Measurements from ENCODE around the gene PTPRN2. TPM values are rescaled to one million over a fixed set of nuclear protein-coding genes. Genes with fewer than 3 reads are reported as not detected.

Gene PTPRN2
- total and polyA plus RNA-seq, 3 experiments from 2014 or later: 0.33 to 1.2 (median 0.42) TPM

- no peak overlapping the region for H3K4me3 ChIP-seq (ENCODE audit: low read length)
- H3K4me3 Mint-ChIP-seq: no peak overlapping the region
- H3K36me3 ChIP-seq (ENCODE audit: insufficient read depth, low read length): no peaks in the 10 kb centered on the region
- no peak overlapping the region for H3K27ac Mint-ChIP-seq
- no peaks in the 10 kb centered on the region for H3K4me1 ChIP-seq (ENCODE audit: insufficient read depth, low read length)
- H3K27me3 Mint-ChIP-seq: peaks cover 4 to 10% of the 10 kb centered on the region in 2 donors
- H3K4me1 Mint-ChIP-seq: no peaks in the 10 kb centered on the region
- no peaks in the 10 kb centered on the region for H3K27me3 ChIP-seq (ENCODE audit: insufficient read depth, low read length, poor library complexity, severe bottlenecking)
- no peak overlapping the region for H3K27ac ChIP-seq (ENCODE audit: low read depth, low read length)
- no peak for DNase-seq
- no peaks in the 10 kb centered on the region for H3K36me3 Mint-ChIP-seq
- CTCF ChIA-PET: no interaction called here
- POLR2A ChIA-PET: no interaction called here
- H3K9me3 Mint-ChIP-seq: peaks cover 0 to 7% (median 0%) of the 10 kb centered on the region in 5 donors
- H3K9me3 ChIP-seq (ENCODE audit: low read length): no peaks in the 10 kb centered on the region
Observed at GRCh38 chr7:158101821-158102450, 485.7 kb downstream of the PTPRN2 start.

- Mint-ChIP-seq H3K9me3 (peaks cover 0 to 7% (median 0%) of the 10 kb centered on the region in 5 donors), H3K36me3 (no peaks in the 10 kb centered on the region), H3K4me1 (no peaks in the 10 kb centered on the region), H3K27ac (no peak overlapping the region), H3K4me3 (no peak overlapping the region), H3K27me3 (peaks cover 4 to 10% of the 10 kb centered on the region in 2 donors)
- Histone ChIP-seq H3K27ac (ENCODE audit: low read depth, low read length) (no peak overlapping the region), H3K4me3 (ENCODE audit: low read length) (no peak overlapping the region), H3K36me3 (ENCODE audit: insufficient read depth, low read length) (no peaks in the 10 kb centered on the region), H3K9me3 (ENCODE audit: low read length) (no peaks in the 10 kb centered on the region), H3K4me1 (ENCODE audit: insufficient read depth, low read length) (no peaks in the 10 kb centered on the region), H3K27me3 (ENCODE audit: insufficient read depth, low read length, poor library complexity, severe bottlenecking) (no peaks in the 10 kb centered on the region)
- POLR2A ChIA-PET: no interaction called here
- no peak for DNase-seq
- CTCF ChIA-PET: no interaction called here
Observed at GRCh38 chr7:158098125-158099030, 489.2 kb downstream of the PTPRN2 start.

- H3K27ac ChIP-seq (ENCODE audit: low read depth, low read length): no peak overlapping the region
- Mint-ChIP-seq H3K27ac (no peak overlapping the region), H3K27me3 (peaks cover 4 to 10% of the 10 kb centered on the region in 2 donors), H3K36me3 (no peaks in the 10 kb centered on the region), H3K9me3 (peaks cover 0 to 7% (median 0%) of the 10 kb centered on the region in 5 donors), H3K4me1 (no peaks in the 10 kb centered on the region), H3K4me3 (no peak overlapping the region)
- H3K4me1 ChIP-seq (ENCODE audit: insufficient read depth, low read length): no peaks in the 10 kb centered on the region
- no peaks in the 10 kb centered on the region for H3K36me3 ChIP-seq (ENCODE audit: insufficient read depth, low read length)
- no peaks in the 10 kb centered on the region for H3K27me3 ChIP-seq (ENCODE audit: insufficient read depth, low read length, poor library complexity, severe bottlenecking)
- H3K4me3 ChIP-seq (ENCODE audit: low read length): no peak overlapping the region
- no peak for DNase-seq
- H3K9me3 ChIP-seq (ENCODE audit: low read length): no peaks in the 10 kb centered on the region
- POLR2A ChIA-PET: no interaction called here
- CTCF ChIA-PET: no interaction called here
Observed at GRCh38 chr7:158097453-158098124, 490.0 kb downstream of the PTPRN2 start.

- Mint-ChIP-seq H3K36me3 (no peaks in the 10 kb centered on the region), H3K27me3 (peaks cover 1 to 10% of the 10 kb centered on the region in 2 donors), H3K4me1 (no peaks in the 10 kb centered on the region), H3K4me3 (no peak overlapping the region), H3K27ac (no peak overlapping the region), H3K9me3 (peaks cover 0 to 7% (median 0%) of the 10 kb centered on the region in 5 donors)
- Histone ChIP-seq H3K9me3 (ENCODE audit: low read length) (no peaks in the 10 kb centered on the region), H3K36me3 (ENCODE audit: insufficient read depth, low read length) (no peaks in the 10 kb centered on the region), H3K4me1 (ENCODE audit: insufficient read depth, low read length) (no peaks in the 10 kb centered on the region), H3K27ac (ENCODE audit: low read depth, low read length) (no peak overlapping the region), H3K27me3 (ENCODE audit: insufficient read depth, low read length, poor library complexity, severe bottlenecking) (no peaks in the 10 kb centered on the region), H3K4me3 (ENCODE audit: low read length) (no peak overlapping the region)
- POLR2A ChIA-PET: no interaction called here
- no peak for DNase-seq
- CTCF ChIA-PET: no interaction called here
Observed at GRCh38 chr7:158097106-158097452, 490.5 kb downstream of the PTPRN2 start.

- no peak overlapping the region for H3K4me3 Mint-ChIP-seq
- no peaks in the 10 kb centered on the region for H3K36me3 Mint-ChIP-seq
- peaks cover 1 to 10% of the 10 kb centered on the region in 2 donors for H3K27me3 Mint-ChIP-seq
- Histone ChIP-seq H3K36me3 (ENCODE audit: insufficient read depth, low read length) (no peaks in the 10 kb centered on the region), H3K4me3 (ENCODE audit: low read length) (no peak overlapping the region), H3K27me3 (ENCODE audit: insufficient read depth, low read length, poor library complexity, severe bottlenecking) (no peaks in the 10 kb centered on the region), H3K9me3 (ENCODE audit: low read length) (no peaks in the 10 kb centered on the region), H3K4me1 (ENCODE audit: insufficient read depth, low read length) (no peaks in the 10 kb centered on the region), H3K27ac (ENCODE audit: low read depth, low read length) (no peak overlapping the region)
- no peak for DNase-seq
- no peaks in the 10 kb centered on the region for H3K4me1 Mint-ChIP-seq
- CTCF ChIA-PET: no interaction called here
- H3K9me3 Mint-ChIP-seq: peaks cover 0 to 7% (median under 1%) of the 10 kb centered on the region in 5 donors
- no peak overlapping the region for H3K27ac Mint-ChIP-seq
- POLR2A ChIA-PET: no interaction called here
Observed at GRCh38 chr7:158096582-158096981, 491.0 kb downstream of the PTPRN2 start.

- Histone ChIP-seq H3K27me3 (ENCODE audit: insufficient read depth, low read length, poor library complexity, severe bottlenecking) (no peaks in the 10 kb centered on the region), H3K27ac (ENCODE audit: low read depth, low read length) (no peak overlapping the region), H3K4me1 (ENCODE audit: insufficient read depth, low read length) (no peaks in the 10 kb centered on the region), H3K9me3 (ENCODE audit: low read length) (no peaks in the 10 kb centered on the region), H3K36me3 (ENCODE audit: insufficient read depth, low read length) (no peaks in the 10 kb centered on the region), H3K4me3 (ENCODE audit: low read length) (no peak overlapping the region)
- DNase-seq: no peak
- no peaks in the 10 kb centered on the region for H3K36me3 Mint-ChIP-seq
- peaks cover 0 to 2% of the 10 kb centered on the region in 2 donors for H3K27me3 Mint-ChIP-seq
- peaks cover 0 to 4% (median 0%) of the 10 kb centered on the region in 5 donors for H3K9me3 Mint-ChIP-seq
- ChIA-PET POLR2A (no interaction called here), CTCF (no interaction called here)
- no peak overlapping the region for H3K27ac Mint-ChIP-seq
- H3K4me1 Mint-ChIP-seq: no peaks in the 10 kb centered on the region
- no peak overlapping the region for H3K4me3 Mint-ChIP-seq
Observed at GRCh38 chr7:158094671-158095226, 492.9 kb downstream of the PTPRN2 start.

- H3K4me1 ChIP-seq (ENCODE audit: insufficient read depth, low read length): no peaks in the 10 kb centered on the region
- no peaks in the 10 kb centered on the region for H3K36me3 Mint-ChIP-seq
- no peaks in the 10 kb centered on the region for H3K4me1 Mint-ChIP-seq
- no peak overlapping the region for H3K4me3 ChIP-seq (ENCODE audit: low read length)
- no peaks in the 10 kb centered on the region for H3K27me3 ChIP-seq (ENCODE audit: insufficient read depth, low read length, poor library complexity, severe bottlenecking)
- POLR2A ChIA-PET: no interaction called here
- no peak overlapping the region for H3K4me3 Mint-ChIP-seq
- H3K27ac Mint-ChIP-seq: no peak overlapping the region
- H3K9me3 ChIP-seq (ENCODE audit: low read length): no peaks in the 10 kb centered on the region
- peaks cover 0 to 2% of the 10 kb centered on the region in 2 donors for H3K27me3 Mint-ChIP-seq
- no peak for DNase-seq
- CTCF ChIA-PET: no interaction called here
- H3K27ac ChIP-seq (ENCODE audit: low read depth, low read length): no peak overlapping the region
- H3K9me3 Mint-ChIP-seq: peaks cover 0 to 4% (median 0%) of the 10 kb centered on the region in 5 donors
- H3K36me3 ChIP-seq (ENCODE audit: insufficient read depth, low read length): no peaks in the 10 kb centered on the region
Observed at GRCh38 chr7:158094046-158094445, 493.6 kb downstream of the PTPRN2 start.

All from CD8-positive, alpha-beta memory T cell (primary cell).